WTC11 (cell line): Measurements from ENCODE around the gene MRPL55. TPM values are rescaled to one million over a fixed set of nuclear protein-coding genes. Genes with fewer than 3 reads are reported as not detected.
A peak's percentile ranks its signal among the peaks of the same experiment; 100 is the strongest.

Experiments
- ATAC-seq: fragments of 200-7000 bp; cut with Tn5 transposase; 2 replicates; pipeline ENCODE4 v1.10.0; 2021; ENCODE audit warnings: mild to moderate bottlenecking, moderate library complexity
- CTCF ChIA-PET: fragments of 300-600 bp; sonication (Branson Sonifier 250); formaldehyde crosslinking; loops from one replicate; lab custom pipeline; 2021; ENCODE audit warnings: antibody characterized with exemption; lab: Charles Lee
- POLR2A ChIA-PET: fragments of 350-600 bp; sonication (Branson Sonifier 250); formaldehyde crosslinking; loops from one replicate; lab custom pipeline; 2021; ENCODE audit warnings: antibody characterized with exemption; lab: Charles Lee
- DNase-seq: peaks from one replicate; pipeline ENCODE4 v3.0.0; 2021; ENCODE audit warnings: low spot score
- H3K27ac Mint-ChIP-seq: 2 replicates; pipeline ENCODE4 v1.8.0; 2021; ENCODE audit warnings: mixed read lengths
- H3K27me3 Mint-ChIP-seq: 2 replicates; pipeline ENCODE4 v1.8.0; 2021; ENCODE audit warnings: low read depth, mild to moderate bottlenecking, moderate library complexity, mixed read lengths
- H3K36me3 Mint-ChIP-seq: 2 replicates; pipeline ENCODE4 v1.8.0; 2021; ENCODE audit warnings: mixed read lengths
- H3K4me1 Mint-ChIP-seq: 2 replicates; pipeline ENCODE4 v1.8.0; 2022; ENCODE audit warnings: mixed read lengths
- H3K4me3 Mint-ChIP-seq: 2 replicates; pipeline ENCODE4 v1.8.0; 2021; ENCODE audit warnings: mild to moderate bottlenecking, moderate library complexity, mixed read lengths
- H3K9me3 Mint-ChIP-seq: 2 replicates; pipeline ENCODE4 v1.8.0; 2021; ENCODE audit warnings: mixed read lengths
- CREM ChIP-seq: sonication (generic); formaldehyde crosslinking; IDR thresholded peaks from 2 replicates; pipeline ENCODE4 v1.8.1; 2022; ENCODE audit warnings: mild to moderate bottlenecking, missing genetic modification reagents, moderate library complexity
- EMX1 ChIP-seq: fragments of 250-450 bp; sonication (Bioruptor Pico); IDR thresholded peaks from 2 replicates; pipeline ENCODE4 v1.8.0; 2021; ENCODE audit warnings: mild to moderate bottlenecking
- ETV6 ChIP-seq: sonication (generic); formaldehyde crosslinking; IDR thresholded peaks from 2 replicates; pipeline ENCODE4 v1.8.1; 2022; ENCODE audit warnings: mild to moderate bottlenecking, missing genetic modification reagents
- FOXJ3 ChIP-seq: sonication (generic); formaldehyde crosslinking; IDR thresholded peaks from 2 replicates; pipeline ENCODE4 v1.9.0; 2021; ENCODE audit warnings: missing genetic modification reagents, mild to moderate bottlenecking, borderline replicate concordance
- IRF2 ChIP-seq: sonication (generic); formaldehyde crosslinking; IDR thresholded peaks from 2 replicates; pipeline ENCODE4 v1.8.0; 2022; ENCODE audit warnings: low read depth, missing genetic modification reagents, borderline replicate concordance
- KAT7 ChIP-seq: sonication (generic); formaldehyde crosslinking; IDR thresholded peaks from 2 replicates; pipeline ENCODE4 v1.8.1; 2023; ENCODE audit warnings: missing genetic modification reagents, mild to moderate bottlenecking, borderline replicate concordance
- MXD4 ChIP-seq: fragments of 250-450 bp; sonication (Bioruptor Pico); IDR thresholded peaks from 2 replicates; pipeline ENCODE4 v1.8.0; 2021; ENCODE audit warnings: mild to moderate bottlenecking, moderate library complexity, borderline replicate concordance
- NR2C2 ChIP-seq: sonication (generic); formaldehyde crosslinking; IDR thresholded peaks from 2 replicates; pipeline ENCODE4 v1.8.0; 2022; ENCODE audit warnings: mild to moderate bottlenecking, missing genetic modification reagents
- SMAD3 ChIP-seq: sonication (generic); formaldehyde crosslinking; IDR thresholded peaks from 2 replicates; pipeline ENCODE4 v1.8.0; 2022; ENCODE audit warnings: missing genetic modification reagents, mild to moderate bottlenecking, borderline replicate concordance
- SOX15 ChIP-seq: fragments of 250-450 bp; sonication (Bioruptor Pico); IDR thresholded peaks from 2 replicates; pipeline ENCODE4 v1.9.0; 2021; ENCODE audit warnings: mild to moderate bottlenecking
- SP1 ChIP-seq: sonication (generic); formaldehyde crosslinking; conservative IDR thresholded peaks from 2 replicates; pipeline ENCODE4 v1.8.1; 2022; ENCODE audit warnings: missing genetic modification reagents
- ZNF219 ChIP-seq: sonication (generic); formaldehyde crosslinking; IDR thresholded peaks from 2 replicates; pipeline ENCODE4 v1.8.0; 2023; ENCODE audit warnings: missing genetic modification reagents, mild to moderate bottlenecking, borderline replicate concordance
- ZNF416 ChIP-seq: fragments of 250-450 bp; sonication (Bioruptor Pico); IDR thresholded peaks from 2 replicates; pipeline ENCODE4 v1.9.0; 2021; ENCODE audit warnings: mild to moderate bottlenecking, inconsistent platforms
- total RNA-seq: library from RNA; stranded (reverse); gene quantifications from 3 replicates; pipeline ENCODE4 v1.2.3, GENCODE V29; 2021
- TF ChIP-seq, protein P1 (sequence below): sonication (generic); formaldehyde crosslinking; conservative IDR thresholded peaks from 2 replicates; pipeline ENCODE4 v1.8.1; 2022; ENCODE audit warnings: mild to moderate bottlenecking, missing genetic modification reagents
- TF ChIP-seq, protein P2 (sequence below): sonication (generic); formaldehyde crosslinking; IDR thresholded peaks from 2 replicates; pipeline ENCODE4 v1.8.1; 2023; ENCODE audit warnings: mild to moderate bottlenecking, missing genetic modification reagents, borderline replicate concordance
- TF ChIP-seq, protein P3 (sequence below): sonication (generic); formaldehyde crosslinking; IDR thresholded peaks from 2 replicates; pipeline ENCODE4 v1.8.1; 2023; ENCODE audit warnings: mild to moderate bottlenecking, missing genetic modification reagents, moderate library complexity
- TF ChIP-seq, protein P4 (sequence below): sonication (generic); formaldehyde crosslinking; IDR thresholded peaks from 2 replicates; pipeline ENCODE4 v1.8.1; 2023; ENCODE audit warnings: mild to moderate bottlenecking, missing genetic modification reagents, moderate library complexity
- TF ChIP-seq, protein P5 (sequence below): sonication (generic); formaldehyde crosslinking; IDR thresholded peaks from 2 replicates; pipeline ENCODE4 v1.8.0; 2022; ENCODE audit warnings: mild to moderate bottlenecking, missing genetic modification reagents
- TF ChIP-seq, protein P6 (sequence below): fragments of 250-450 bp; sonication (Bioruptor Pico); IDR thresholded peaks from 2 replicates; pipeline ENCODE4 v1.9.0; 2021; ENCODE audit warnings: mild to moderate bottlenecking, borderline replicate concordance
- TF ChIP-seq, protein P7 (sequence below): sonication (generic); formaldehyde crosslinking; IDR thresholded peaks from 2 replicates; pipeline ENCODE4 v1.8.1; 2022; ENCODE audit warnings: missing genetic modification reagents, borderline replicate concordance

Gene MRPL55
- total RNA-seq, 1 experiment from 2014 or later, result 66.9 TPM

DNA sequence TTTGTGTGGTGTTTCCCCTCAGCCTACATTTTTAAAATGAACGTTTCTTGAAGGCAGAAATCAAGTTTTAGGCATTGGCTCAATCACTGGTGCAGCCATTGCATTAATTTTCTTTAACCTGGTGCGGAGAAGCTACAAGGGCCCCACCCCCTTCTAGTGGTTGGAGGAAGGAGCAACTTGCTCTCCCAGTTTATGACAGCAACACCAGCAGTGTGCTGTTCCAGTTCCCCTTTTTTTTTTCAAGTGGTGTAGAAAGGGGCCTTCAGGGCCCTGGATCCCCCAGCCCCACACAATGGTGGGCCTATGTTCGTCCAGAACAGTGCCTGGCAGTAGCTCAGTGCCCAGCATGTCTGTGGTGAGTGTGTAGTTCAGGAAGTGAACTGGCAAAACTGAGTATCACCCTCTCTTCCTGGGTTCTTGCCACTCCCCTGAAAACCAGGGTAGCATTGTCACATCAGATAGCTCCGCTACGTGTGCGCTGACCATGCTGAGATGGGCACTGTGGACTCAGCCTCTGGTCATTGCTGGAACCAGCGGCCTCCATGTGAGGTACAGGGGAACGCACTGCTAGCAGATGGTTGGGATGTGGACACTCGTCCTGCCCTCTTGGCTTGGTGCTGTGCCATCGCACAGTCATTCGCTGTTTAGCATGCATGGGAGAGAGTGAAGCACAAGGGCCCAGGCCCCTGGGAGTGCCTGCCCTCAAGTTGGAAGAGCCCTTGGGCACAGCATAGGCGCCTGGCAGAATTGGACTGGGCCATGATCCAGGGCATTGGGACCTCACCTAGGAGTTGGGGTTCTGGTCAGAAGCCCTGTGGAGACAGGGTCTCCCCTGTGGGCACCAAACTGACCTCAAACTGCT, 19.3 kb downstream of the MRPL55 start (continued):
- TF ChIP-seq ZNF219 (CRISPR knock-in tag), result no peak
- TF ChIP-seq, protein P1, sequence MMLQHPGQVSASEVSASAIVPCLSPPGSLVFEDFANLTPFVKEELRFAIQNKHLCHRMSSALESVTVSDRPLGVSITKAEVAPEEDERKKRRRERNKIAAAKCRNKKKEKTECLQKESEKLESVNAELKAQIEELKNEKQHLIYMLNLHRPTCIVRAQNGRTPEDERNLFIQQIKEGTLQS (CRISPR knock-in tag), result no peak
- TF ChIP-seq EMX1 (CRISPR knock-in tag), result no peak
- no peak for TF ChIP-seq MXD4 (CRISPR knock-in tag)
- no peak for TF ChIP-seq FOXJ3 (CRISPR knock-in tag)
- TF ChIP-seq SOX15 (CRISPR knock-in tag), result no peak
- TF ChIP-seq ETV6 (CRISPR knock-in tag), result no peak
- no peak for TF ChIP-seq IRF2 (CRISPR knock-in tag)
- TF ChIP-seq, protein P2, sequence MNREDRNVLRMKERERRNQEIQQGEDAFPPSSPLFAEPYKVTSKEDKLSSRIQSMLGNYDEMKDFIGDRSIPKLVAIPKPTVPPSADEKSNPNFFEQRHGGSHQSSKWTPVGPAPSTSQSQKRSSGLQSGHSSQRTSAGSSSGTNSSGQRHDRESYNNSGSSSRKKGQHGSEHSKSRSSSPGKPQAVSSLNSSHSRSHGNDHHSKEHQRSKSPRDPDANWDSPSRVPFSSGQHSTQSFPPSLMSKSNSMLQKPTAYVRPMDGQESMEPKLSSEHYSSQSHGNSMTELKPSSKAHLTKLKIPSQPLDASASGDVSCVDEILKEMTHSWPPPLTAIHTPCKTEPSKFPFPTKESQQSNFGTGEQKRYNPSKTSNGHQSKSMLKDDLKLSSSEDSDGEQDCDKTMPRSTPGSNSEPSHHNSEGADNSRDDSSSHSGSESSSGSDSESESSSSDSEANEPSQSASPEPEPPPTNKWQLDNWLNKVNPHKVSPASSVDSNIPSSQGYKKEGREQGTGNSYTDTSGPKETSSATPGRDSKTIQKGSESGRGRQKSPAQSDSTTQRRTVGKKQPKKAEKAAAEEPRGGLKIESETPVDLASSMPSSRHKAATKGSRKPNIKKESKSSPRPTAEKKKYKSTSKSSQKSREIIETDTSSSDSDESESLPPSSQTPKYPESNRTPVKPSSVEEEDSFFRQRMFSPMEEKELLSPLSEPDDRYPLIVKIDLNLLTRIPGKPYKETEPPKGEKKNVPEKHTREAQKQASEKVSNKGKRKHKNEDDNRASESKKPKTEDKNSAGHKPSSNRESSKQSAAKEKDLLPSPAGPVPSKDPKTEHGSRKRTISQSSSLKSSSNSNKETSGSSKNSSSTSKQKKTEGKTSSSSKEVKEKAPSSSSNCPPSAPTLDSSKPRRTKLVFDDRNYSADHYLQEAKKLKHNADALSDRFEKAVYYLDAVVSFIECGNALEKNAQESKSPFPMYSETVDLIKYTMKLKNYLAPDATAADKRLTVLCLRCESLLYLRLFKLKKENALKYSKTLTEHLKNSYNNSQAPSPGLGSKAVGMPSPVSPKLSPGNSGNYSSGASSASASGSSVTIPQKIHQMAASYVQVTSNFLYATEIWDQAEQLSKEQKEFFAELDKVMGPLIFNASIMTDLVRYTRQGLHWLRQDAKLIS (CRISPR knock-in tag), result no peak
- TF ChIP-seq, protein P3, sequence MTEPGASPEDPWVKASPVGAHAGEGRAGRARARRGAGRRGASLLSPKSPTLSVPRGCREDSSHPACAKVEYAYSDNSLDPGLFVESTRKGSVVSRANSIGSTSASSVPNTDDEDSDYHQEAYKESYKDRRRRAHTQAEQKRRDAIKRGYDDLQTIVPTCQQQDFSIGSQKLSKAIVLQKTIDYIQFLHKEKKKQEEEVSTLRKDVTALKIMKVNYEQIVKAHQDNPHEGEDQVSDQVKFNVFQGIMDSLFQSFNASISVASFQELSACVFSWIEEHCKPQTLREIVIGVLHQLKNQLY (CRISPR knock-in tag), result no peak
- TF ChIP-seq, protein P4, sequence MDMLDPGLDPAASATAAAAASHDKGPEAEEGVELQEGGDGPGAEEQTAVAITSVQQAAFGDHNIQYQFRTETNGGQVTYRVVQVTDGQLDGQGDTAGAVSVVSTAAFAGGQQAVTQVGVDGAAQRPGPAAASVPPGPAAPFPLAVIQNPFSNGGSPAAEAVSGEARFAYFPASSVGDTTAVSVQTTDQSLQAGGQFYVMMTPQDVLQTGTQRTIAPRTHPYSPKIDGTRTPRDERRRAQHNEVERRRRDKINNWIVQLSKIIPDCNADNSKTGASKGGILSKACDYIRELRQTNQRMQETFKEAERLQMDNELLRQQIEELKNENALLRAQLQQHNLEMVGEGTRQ, result no peak
- no peak for TF ChIP-seq NR2C2 (CRISPR knock-in tag)
- TF ChIP-seq SP1 (CRISPR knock-in tag), result no peak
- TF ChIP-seq, protein P5, sequence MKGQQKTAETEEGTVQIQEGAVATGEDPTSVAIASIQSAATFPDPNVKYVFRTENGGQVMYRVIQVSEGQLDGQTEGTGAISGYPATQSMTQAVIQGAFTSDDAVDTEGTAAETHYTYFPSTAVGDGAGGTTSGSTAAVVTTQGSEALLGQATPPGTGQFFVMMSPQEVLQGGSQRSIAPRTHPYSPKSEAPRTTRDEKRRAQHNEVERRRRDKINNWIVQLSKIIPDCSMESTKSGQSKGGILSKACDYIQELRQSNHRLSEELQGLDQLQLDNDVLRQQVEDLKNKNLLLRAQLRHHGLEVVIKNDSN, result no peak

DNA sequence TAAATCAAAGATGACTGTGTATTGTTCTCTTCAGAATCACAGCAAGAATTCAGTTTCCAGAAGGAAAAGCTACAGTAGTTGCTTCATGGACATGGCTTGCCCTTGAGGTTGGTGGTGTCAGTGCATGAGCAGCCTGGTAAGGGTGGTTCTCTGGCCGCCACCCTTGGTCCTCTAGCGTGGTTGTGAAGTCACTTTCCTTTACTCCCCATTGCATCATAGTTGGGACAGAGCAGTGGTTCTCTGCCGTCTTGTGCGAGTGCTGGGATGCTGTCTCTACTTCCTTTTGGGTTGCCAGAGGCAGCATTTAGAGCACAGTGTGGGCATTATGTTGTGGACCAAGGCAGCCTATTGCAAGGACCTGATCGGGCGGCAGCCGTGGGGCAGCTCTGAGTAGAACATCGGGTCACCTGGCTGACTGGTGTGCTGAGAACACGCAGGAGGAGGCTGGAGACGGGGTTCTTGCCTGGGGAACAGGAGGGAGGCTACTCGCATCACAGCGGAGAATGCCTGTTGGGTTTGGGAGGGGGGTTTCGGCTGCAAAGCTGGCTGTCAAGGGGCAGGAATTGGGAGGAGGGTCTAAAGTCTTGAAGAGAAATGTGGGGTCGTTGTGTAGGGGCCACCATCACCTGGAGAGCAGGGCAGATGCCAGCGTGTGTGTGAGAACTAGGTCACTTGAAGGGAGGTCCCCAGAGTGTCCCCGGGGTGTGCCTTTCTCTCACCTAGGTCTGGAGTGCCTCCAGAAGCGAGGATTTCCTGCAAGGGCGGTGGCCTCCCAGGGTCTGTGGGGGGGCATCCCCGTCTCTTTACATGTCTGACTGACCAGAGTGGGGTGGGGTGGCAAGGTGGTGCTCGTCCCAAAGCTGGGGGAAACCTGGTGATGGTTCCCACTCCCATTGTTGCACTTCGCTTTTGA, 20.3 kb downstream of the MRPL55 start:
- peak overlapping the region; percentile 57; the same call in 1 of the 2 replicates for H3K27ac Mint-ChIP-seq
- peaks cover 42% of the 10 kb centered on the region for H3K4me1 Mint-ChIP-seq
- H3K4me3 Mint-ChIP-seq, result no peak overlapping the region
- H3K9me3 Mint-ChIP-seq, result no peaks in the 10 kb centered on the region
- CTCF ChIA-PET, result interaction anchor here (0.7 kb wide), 1 partner anchor 84 kb away, joined by 3 read pairs; no protein-coding TSS in a partner anchor
- peaks cover 24% of the 10 kb centered on the region for H3K36me3 Mint-ChIP-seq
- no peak for ATAC-seq
- no peak for DNase-seq
- no peaks in the 10 kb centered on the region for H3K27me3 Mint-ChIP-seq
- POLR2A ChIA-PET, result no interaction called here
- TF ChIP-seq, protein P6, sequence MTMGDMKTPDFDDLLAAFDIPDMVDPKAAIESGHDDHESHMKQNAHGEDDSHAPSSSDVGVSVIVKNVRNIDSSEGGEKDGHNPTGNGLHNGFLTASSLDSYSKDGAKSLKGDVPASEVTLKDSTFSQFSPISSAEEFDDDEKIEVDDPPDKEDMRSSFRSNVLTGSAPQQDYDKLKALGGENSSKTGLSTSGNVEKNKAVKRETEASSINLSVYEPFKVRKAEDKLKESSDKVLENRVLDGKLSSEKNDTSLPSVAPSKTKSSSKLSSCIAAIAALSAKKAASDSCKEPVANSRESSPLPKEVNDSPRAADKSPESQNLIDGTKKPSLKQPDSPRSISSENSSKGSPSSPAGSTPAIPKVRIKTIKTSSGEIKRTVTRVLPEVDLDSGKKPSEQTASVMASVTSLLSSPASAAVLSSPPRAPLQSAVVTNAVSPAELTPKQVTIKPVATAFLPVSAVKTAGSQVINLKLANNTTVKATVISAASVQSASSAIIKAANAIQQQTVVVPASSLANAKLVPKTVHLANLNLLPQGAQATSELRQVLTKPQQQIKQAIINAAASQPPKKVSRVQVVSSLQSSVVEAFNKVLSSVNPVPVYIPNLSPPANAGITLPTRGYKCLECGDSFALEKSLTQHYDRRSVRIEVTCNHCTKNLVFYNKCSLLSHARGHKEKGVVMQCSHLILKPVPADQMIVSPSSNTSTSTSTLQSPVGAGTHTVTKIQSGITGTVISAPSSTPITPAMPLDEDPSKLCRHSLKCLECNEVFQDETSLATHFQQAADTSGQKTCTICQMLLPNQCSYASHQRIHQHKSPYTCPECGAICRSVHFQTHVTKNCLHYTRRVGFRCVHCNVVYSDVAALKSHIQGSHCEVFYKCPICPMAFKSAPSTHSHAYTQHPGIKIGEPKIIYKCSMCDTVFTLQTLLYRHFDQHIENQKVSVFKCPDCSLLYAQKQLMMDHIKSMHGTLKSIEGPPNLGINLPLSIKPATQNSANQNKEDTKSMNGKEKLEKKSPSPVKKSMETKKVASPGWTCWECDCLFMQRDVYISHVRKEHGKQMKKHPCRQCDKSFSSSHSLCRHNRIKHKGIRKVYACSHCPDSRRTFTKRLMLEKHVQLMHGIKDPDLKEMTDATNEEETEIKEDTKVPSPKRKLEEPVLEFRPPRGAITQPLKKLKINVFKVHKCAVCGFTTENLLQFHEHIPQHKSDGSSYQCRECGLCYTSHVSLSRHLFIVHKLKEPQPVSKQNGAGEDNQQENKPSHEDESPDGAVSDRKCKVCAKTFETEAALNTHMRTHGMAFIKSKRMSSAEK (CRISPR knock-in tag), result no peak
- TF ChIP-seq CREM (CRISPR knock-in tag) (no peak), ZNF416 (CRISPR knock-in tag) (no peak), SMAD3 (CRISPR knock-in tag) (no peak), KAT7 (CRISPR knock-in tag) (no peak), SP1 (CRISPR knock-in tag) (no peak)
- TF ChIP-seq, protein P7, sequence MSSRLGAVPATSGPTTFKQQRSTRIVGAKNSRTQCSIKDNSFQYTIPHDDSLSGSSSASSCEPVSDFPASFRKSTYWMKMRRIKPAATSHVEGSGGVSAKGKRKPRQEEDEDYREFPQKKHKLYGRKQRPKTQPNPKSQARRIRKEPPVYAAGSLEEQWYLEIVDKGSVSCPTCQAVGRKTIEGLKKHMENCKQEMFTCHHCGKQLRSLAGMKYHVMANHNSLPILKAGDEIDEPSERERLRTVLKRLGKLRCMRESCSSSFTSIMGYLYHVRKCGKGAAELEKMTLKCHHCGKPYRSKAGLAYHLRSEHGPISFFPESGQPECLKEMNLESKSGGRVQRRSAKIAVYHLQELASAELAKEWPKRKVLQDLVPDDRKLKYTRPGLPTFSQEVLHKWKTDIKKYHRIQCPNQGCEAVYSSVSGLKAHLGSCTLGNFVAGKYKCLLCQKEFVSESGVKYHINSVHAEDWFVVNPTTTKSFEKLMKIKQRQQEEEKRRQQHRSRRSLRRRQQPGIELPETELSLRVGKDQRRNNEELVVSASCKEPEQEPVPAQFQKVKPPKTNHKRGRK (CRISPR knock-in tag), result no peak
- TF ChIP-seq, protein P1 (CRISPR knock-in tag), result no peak
